Sigmoid colon (tissue), 7 donors: Measurements from ENCODE around the gene WDR37. TPM values are rescaled to one million over a fixed set of nuclear protein-coding genes. Genes with fewer than 3 reads are reported as not detected.

ENCODE experiments used
- DNase-seq: peaks from one replicate; pipeline ENCODE4 v3.0.0-alpha.2; 2019
- H3K27ac ChIP-seq, 4 donors: fragments of 200-600 bp; sonication (generic); one replicate each; pipeline ENCODE4 v1.5.1; 2016 to 2019; ENCODE audit warnings: mild to moderate bottlenecking in 1 of 4
- H3K27me3 ChIP-seq, 3 donors: fragments of 200-600 bp; sonication (generic); one replicate each; pipeline ENCODE4 v1.5.1; 2019; ENCODE audit warnings: mild to moderate bottlenecking in 1 of 3
- H3K36me3 ChIP-seq, 4 donors: fragments of 200-600 bp; sonication (generic); one replicate each; pipeline ENCODE4 v1.5.1; 2016 to 2019
- H3K4me1 ChIP-seq, 4 donors: fragments of 200-600 bp; sonication (generic); one replicate each; pipeline ENCODE4 v1.5.1; 2017 to 2019
- H3K4me3 ChIP-seq, 4 donors: fragments of 200-600 bp; sonication (generic); one replicate each; pipeline ENCODE4 v1.5.1; 2017 to 2019; ENCODE audit warnings: mild to moderate bottlenecking in 2 of 4, moderate library complexity in 1 of 4
- H3K9me3 ChIP-seq, 4 donors: fragments of 200-600 bp in 3 of 4; sonication (generic) in 3 of 4; one replicate each; pipeline versions ENCODE4 v1.5.1 to v1.6.1; 2013 to 2019
- EP300 ChIP-seq, 4 donors: sonication (generic); formaldehyde crosslinking; IDR thresholded peaks; one replicate each; pipeline ENCODE4 v1.6.1; 2017; ENCODE audit warnings: antibody characterized with exemption in 4 of 4
- POLR2A ChIP-seq, 2 donors: fragments of 450-650 bp; IDR thresholded peaks; one replicate each; pipeline ENCODE4 v1.6.1; 2016; ENCODE audit warnings: antibody characterized with exemption in 2 of 2, mild to moderate bottlenecking in 2 of 2, moderate library complexity in 2 of 2
- POLR2AphosphoS5 ChIP-seq, 4 donors: sonication (generic); formaldehyde crosslinking; IDR thresholded peaks; one replicate each; pipeline ENCODE4 v1.6.1; 2017; ENCODE audit warnings: antibody characterized with exemption in 4 of 4
- WGBS, 2 donors: extraction: QIAGEN DNeasy Blood & Tissue Kit; methylation state at CpG; one replicate each; pipeline ENCODE4 v1.1.7; 2013; 5-methylcytosine and 5-hydroxymethylcytosine counted together
- intact Hi-C: fragments of 100-400 bp; cut with DNase I; formaldehyde crosslinking; loops from one replicate; pipeline ENCODE4 v1.15.1; 2023
- polyA plus RNA-seq, 3 donors: library from polyadenylated mRNA; stranded (reverse); fragments of 200-250 nt; gene quantifications; one replicate each; pipeline ENCODE4 v1.2.3, GENCODE V29; 2013
- total RNA-seq, 4 donors: library from RNA; depleted of rRNA; stranded (reverse); fragments of >200 nt; gene quantifications; one replicate each; pipeline ENCODE4 v1.1.0, GENCODE V29; 2016
- TF ChIP-seq, protein P1 (sequence below), 4 experiments: fragments of 450-650 bp in 3 of 4; fragments of 200-600 bp in 1 of 4; IDR thresholded peaks; one replicate each; pipeline ENCODE4 v1.5.1; 2016 to 2019; ENCODE audit warnings: antibody characterized with exemption in 4 of 4, mild to moderate bottlenecking in 3 of 4, moderate library complexity in 2 of 4
- donor health status: healthy with polysubstance abuse.
- donor health status: Bipolar disorder and iron deficiency.
- donor health status: healthy.

WDR37 gene
- total and polyA plus RNA-seq, 7 donors = 5.4 to 25.5 (median 10.6) TPM

DNA sequence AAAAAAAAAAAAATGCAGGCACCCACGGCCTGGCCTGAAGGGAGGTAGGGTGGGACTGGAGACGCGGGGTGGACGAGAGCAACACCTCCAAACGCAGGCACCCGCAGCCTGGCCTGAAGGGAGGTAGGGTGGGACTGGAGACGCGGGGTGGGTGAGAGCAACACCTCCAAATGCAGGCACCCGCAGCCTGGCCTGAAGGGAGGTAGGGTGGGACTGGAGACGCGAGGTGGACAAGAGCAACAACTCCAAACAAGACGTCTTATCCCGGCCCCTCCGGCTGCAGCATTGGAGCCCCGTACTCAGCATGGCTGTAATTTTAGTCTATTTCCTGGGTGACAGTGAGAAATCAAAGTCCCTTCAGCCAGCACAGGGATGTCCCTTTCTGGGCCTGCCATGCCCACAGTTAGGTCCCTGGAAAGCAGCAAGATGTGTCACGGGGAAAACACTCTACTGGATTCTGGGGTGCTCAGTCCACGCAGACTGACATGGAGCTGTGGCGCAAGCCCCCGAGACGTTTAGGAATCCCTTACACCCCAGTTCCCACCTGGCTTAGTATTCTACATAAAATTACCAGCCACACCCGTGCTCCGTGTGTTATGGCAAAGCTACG is 119.9 kb downstream of the WDR37 start:
- Histone ChIP-seq H3K4me1 (no peaks in the 10 kb centered on the region), H3K36me3 (no peaks in the 10 kb centered on the region), H3K9me3 (no peaks in the 10 kb centered on the region), H3K4me3 (no peak overlapping the region), H3K27ac (no peak overlapping the region), H3K27me3 (no peaks in the 10 kb centered on the region)
- intact Hi-C loops = no loop called here
- no peak for TF ChIP-seq POLR2AphosphoS5 (IDR thresholded peaks at IDR 0.05)
- TF ChIP-seq POLR2A (IDR thresholded peaks at IDR 0.05) = no peak
- TF ChIP-seq, protein P1, sequence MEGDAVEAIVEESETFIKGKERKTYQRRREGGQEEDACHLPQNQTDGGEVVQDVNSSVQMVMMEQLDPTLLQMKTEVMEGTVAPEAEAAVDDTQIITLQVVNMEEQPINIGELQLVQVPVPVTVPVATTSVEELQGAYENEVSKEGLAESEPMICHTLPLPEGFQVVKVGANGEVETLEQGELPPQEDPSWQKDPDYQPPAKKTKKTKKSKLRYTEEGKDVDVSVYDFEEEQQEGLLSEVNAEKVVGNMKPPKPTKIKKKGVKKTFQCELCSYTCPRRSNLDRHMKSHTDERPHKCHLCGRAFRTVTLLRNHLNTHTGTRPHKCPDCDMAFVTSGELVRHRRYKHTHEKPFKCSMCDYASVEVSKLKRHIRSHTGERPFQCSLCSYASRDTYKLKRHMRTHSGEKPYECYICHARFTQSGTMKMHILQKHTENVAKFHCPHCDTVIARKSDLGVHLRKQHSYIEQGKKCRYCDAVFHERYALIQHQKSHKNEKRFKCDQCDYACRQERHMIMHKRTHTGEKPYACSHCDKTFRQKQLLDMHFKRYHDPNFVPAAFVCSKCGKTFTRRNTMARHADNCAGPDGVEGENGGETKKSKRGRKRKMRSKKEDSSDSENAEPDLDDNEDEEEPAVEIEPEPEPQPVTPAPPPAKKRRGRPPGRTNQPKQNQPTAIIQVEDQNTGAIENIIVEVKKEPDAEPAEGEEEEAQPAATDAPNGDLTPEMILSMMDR (IDR thresholded peaks at IDR 0.05) = no peak
- TF ChIP-seq EP300 (IDR thresholded peaks at IDR 0.05) = no peak
- 91% methylated on average over 23 of the region's 23 CpGs for WGBS, 2 donors
- peak; percentile 45 for DNase-seq

DNA sequence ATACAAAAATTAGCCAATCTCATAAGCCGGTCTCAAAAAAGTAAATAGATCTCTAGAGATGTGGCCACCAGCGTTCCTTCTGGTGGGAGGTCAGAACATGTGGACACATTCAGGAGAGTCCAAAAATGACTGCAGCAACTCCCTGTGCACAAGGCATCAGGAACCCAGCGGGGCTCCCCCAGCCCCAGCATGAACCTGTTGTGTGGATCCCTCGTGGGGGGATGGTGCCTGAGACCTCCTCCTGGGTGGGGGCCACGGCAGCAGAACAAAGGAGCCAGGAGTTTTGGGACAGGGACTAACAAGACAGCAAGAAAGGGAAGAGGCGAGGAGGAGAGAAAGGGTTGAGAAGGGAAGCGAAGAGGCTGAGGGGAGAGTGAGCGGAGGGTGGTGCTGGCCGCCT is 121.8 kb downstream of the WDR37 start:
- Histone ChIP-seq H3K9me3 (no peaks in the 10 kb centered on the region), H3K27ac (no peak overlapping the region), H3K36me3 (no peaks in the 10 kb centered on the region), H3K4me3 (no peak overlapping the region), H3K27me3 (peaks cover 0 to 3% (median 0%) of the 10 kb centered on the region in 3 donors), H3K4me1 (no peaks in the 10 kb centered on the region)
- WGBS, 2 donors = 92% methylated on average over 9 of the region's 9 CpGs
- intact Hi-C loops = no loop called here
- peak; percentile 17 for DNase-seq
- TF ChIP-seq EP300 (IDR thresholded peaks at IDR 0.05) (no peak), POLR2A (IDR thresholded peaks at IDR 0.05) (no peak), POLR2AphosphoS5 (IDR thresholded peaks at IDR 0.05) (no peak)
- TF ChIP-seq, protein P1 (IDR thresholded peaks at IDR 0.05) = no peak

DNA sequence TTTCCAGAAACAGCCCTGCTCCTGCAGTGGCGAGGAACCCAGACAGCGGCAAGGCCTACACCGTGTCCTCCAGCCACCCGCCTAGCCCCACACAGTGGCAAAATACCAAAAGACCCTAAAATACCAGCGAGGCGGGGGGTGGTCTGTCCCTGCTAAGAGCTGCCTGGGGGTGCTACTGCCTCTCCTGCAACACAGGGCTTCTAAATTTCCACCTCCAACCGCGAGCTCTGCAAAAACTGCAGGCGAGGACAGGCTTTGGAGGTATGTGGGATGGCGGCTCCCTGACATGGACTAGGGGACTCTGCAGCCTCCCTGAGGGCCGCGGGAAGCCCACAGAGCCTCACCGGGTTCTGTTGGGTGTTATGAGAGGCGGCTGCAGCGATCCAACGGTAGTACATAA is 122.3 kb downstream of the WDR37 start:
- Histone ChIP-seq H3K9me3 (no peaks in the 10 kb centered on the region), H3K36me3 (no peaks in the 10 kb centered on the region), H3K27ac (no peak overlapping the region), H3K4me1 (no peaks in the 10 kb centered on the region), H3K27me3 (peaks cover 0 to 6% (median 0%) of the 10 kb centered on the region in 3 donors), H3K4me3 (no peak overlapping the region)
- intact Hi-C loops = no loop called here
- WGBS, 2 donors = 91 to 92% methylated on average over 16 of the region's 16 CpGs
- TF ChIP-seq POLR2A (IDR thresholded peaks at IDR 0.05) (no peak), EP300 (IDR thresholded peaks at IDR 0.05) (no peak), POLR2AphosphoS5 (IDR thresholded peaks at IDR 0.05) (no peak)
- TF ChIP-seq, protein P1 (IDR thresholded peaks at IDR 0.05) = no peak
- peak; percentile 41 for DNase-seq

DNA sequence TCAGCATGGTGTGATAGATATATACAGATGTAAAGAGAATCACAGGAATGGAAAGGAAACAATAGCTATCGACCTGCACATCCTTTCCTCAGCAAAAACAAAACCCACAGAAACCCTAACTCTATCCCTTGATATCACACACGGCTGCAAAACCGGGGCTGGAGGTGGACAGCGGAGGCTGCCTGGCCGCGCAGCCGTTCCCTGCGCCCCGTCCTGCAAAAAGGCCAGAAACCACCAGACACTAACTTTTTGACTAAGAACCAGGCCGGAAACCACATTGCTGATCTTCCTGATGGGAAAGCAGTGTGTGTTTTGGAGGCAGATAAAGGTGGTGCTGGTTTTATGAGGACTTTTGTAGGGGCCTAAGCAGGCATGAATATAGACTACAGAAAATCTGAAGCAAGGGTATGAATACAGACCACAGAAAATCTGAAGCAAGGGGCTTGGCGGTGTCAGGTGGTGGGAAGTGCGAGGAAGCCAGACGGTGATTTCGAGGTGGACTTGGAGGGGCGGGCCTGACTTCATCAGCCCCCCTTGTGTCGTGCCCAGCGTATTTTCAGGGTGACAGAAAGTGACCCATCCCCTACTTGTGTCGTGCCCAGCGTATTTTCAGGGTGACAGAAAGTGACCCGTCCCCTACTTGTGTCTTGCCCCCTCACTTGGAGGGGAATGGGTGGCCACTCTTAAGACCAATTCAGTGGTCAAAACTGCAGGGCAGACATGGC is 123.3 kb downstream of the WDR37 start:
- TF ChIP-seq EP300 (IDR thresholded peaks at IDR 0.05) = no peak
- Histone ChIP-seq H3K27me3 (peaks cover 0 to 6% (median 0%) of the 10 kb centered on the region in 3 donors), H3K4me1 (no peaks in the 10 kb centered on the region), H3K27ac (no peak overlapping the region), H3K36me3 (no peaks in the 10 kb centered on the region), H3K9me3 (no peaks in the 10 kb centered on the region), H3K4me3 (no peak overlapping the region)
- intact Hi-C loops = no loop called here
- DNase-seq = peak; percentile 40
- 91% methylated on average over 20 of the region's 20 CpGs for WGBS, 2 donors

DNA sequence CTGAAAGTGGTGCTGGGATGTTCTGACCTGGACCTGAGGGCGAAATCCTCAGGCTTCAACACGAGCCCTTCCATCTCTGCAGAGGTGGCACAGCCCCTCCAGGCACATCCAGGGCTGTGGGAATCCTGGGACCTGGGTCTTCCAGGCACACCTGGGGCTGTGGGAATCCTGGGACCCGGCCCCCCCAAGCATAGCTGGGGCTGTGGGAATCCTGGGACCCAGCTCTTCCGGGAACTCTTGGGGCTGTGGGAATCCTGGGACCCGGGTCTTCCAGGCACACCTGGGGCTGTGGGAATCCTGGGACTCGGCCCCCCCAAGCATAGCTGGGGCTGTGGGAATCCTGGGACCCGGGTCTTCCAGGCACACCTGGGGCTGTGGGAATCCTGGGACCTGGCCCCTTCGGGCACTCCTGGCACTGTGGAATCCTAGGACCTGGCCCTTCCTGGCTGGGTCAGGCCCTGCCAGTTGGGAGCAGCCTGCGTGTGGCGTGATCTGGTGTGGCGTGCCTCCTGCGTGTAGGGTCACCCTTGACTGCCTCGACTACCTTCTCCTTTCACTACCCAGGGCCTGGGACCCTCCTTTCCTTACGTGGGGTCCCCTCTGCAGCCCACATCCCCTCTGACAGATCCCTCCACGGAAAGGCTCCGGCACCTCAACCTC is 124.0 kb downstream of the WDR37 start:
- no peaks in the 10 kb centered on the region for H3K4me1 ChIP-seq
- peaks cover 0 to 6% (median 0%) of the 10 kb centered on the region in 3 donors for H3K27me3 ChIP-seq
- TF ChIP-seq POLR2AphosphoS5 (IDR thresholded peaks at IDR 0.05) (no peak), POLR2A (IDR thresholded peaks at IDR 0.05) (no peak)
- TF ChIP-seq, protein P1 (IDR thresholded peaks at IDR 0.05) = no peak
- WGBS, 2 donors = 87 to 90% methylated on average over 16 of the region's 16 CpGs
- H3K4me3 ChIP-seq = no peak overlapping the region
- H3K36me3 ChIP-seq = no peaks in the 10 kb centered on the region
- intact Hi-C loops = no loop called here
- DNase-seq = peak; percentile 48
- no peak overlapping the region for H3K27ac ChIP-seq
- H3K9me3 ChIP-seq = no peaks in the 10 kb centered on the region
